K562 (cell line): Measurements from ENCODE around the gene EPS8.

Experiments
- EGR1 ChIP-seq: fragments of 450-650 bp; conservative IDR thresholded peaks from 2 replicates; pipeline ENCODE4 v1.6.1; 2017; ENCODE audit warnings: mild to moderate bottlenecking
- EZH2 ChIP-seq: IDR thresholded peaks from 2 replicates; pipeline ENCODE4 v1.6.1; 2012; ENCODE audit warnings: low read depth, mild to moderate bottlenecking, inconsistent platforms, low read length, borderline replicate concordance
- HDGF ChIP-seq: fragments of 450-650 bp; IDR thresholded peaks from 2 replicates; pipeline ENCODE4 v1.6.1; 2016
- NBN ChIP-seq: fragments of 450-650 bp; IDR thresholded peaks from 2 replicates; pipeline ENCODE4 v1.6.1; 2016; ENCODE audit warnings: low read depth, mild to moderate bottlenecking
- PHB ChIP-seq: fragments of 250-450 bp; sonication (Bioruptor Pico); IDR thresholded peaks from 2 replicates; pipeline ENCODE4 v1.5.0; 2021
- PML ChIP-seq: IDR thresholded peaks from 2 replicates; pipeline ENCODE4 v1.6.1; 2012; ENCODE audit warnings: low read length, inconsistent platforms
- RFX5 ChIP-seq: IDR thresholded peaks from 2 replicates; pipeline ENCODE4 v1.6.1; 2011; ENCODE audit warnings: low read depth, mild to moderate bottlenecking, improper control_type of control experiment, low read length
- SETDB1 ChIP-seq: IDR thresholded peaks from one replicate; pipeline ENCODE4 v1.6.1; 2012; ENCODE audit warnings: low read length, control low read depth, inconsistent platforms
- TARDBP ChIP-seq: fragments of 450-650 bp; IDR thresholded peaks from 2 replicates; pipeline ENCODE4 v1.6.1; 2016

DNA sequence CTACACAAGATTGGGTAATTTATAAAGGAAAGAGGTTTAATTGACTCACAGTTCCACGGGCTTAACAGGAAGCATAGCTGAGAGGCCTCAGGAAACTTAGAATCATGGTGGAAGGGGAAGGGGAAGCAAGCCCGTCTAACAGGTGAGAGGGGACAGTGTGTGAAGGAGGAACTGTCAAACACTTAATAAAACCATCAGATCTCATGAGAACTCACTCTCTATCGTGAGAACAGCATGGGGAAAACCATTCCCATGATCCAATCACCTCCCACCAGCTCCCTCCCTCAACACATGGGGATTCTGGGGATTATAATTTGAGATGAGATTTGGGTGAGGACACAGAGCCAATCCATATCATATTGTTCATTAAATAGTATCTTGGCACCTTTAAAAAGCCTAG, 56.1 kb downstream of the EPS8 start:
- no peak for TF ChIP-seq EZH2
- TF ChIP-seq EGR1 = no peak
- no peak for TF ChIP-seq TARDBP
- no peak for TF ChIP-seq NBN
- no peak for TF ChIP-seq SETDB1
- TF ChIP-seq RFX5 = no peak
- no peak for TF ChIP-seq PML
- no peak for TF ChIP-seq HDGF
- TF ChIP-seq PHB (CRISPR knock-in tag) = no peak
